Stimulated activated naive CD8-positive, alpha-beta T cell treated with anti-CD3 and anti-CD28 coated beads, Interleukin-15, amount 100 ng/mL, for 72 hours (primary cell): ENCODE measurements around the gene PNPLA6.

Experiments used
- ATAC-seq: fragments of 150-1000 bp; cut with Tn5 transposase; 2 replicates; pipeline ENCODE4 v1.10.0; 2021; ENCODE audit warnings: mild to moderate bottlenecking, moderate library complexity
- DNase-seq, 2 donors: peaks; one replicate each; pipeline ENCODE4 v3.0.0; 2021 to 2022
- H3K27ac Mint-ChIP-seq, 2 donors: one replicate each; pipeline ENCODE4 v1.8.0; 2022; ENCODE audit warnings: mild to moderate bottlenecking in 2 of 2, mixed read lengths in 2 of 2, moderate library complexity in 2 of 2
- H3K27me3 Mint-ChIP-seq: one replicate; pipeline ENCODE4 v1.8.0; 2022; ENCODE audit warnings: mixed read lengths
- H3K4me1 Mint-ChIP-seq: one replicate; pipeline ENCODE4 v1.8.0; 2022; ENCODE audit warnings: mild to moderate bottlenecking, mixed read lengths
- H3K4me3 Mint-ChIP-seq, 2 donors: one replicate each; pipeline ENCODE4 v1.8.0; 2022; ENCODE audit warnings: mild to moderate bottlenecking in 2 of 2, mixed read lengths in 2 of 2, moderate library complexity in 1 of 2
- H3K9me3 Mint-ChIP-seq, 2 donors: one replicate each; pipeline ENCODE4 v1.8.0; 2022; ENCODE audit warnings: mixed read lengths in 2 of 2

The PNPLA6 gene

GRCh38 chr19:7582446-7582845, 46.9 kb downstream of the PNPLA6 start:
- DNase-seq (no peak), ATAC-seq (no peak)
- Mint-ChIP-seq H3K4me3 (no peak overlapping the region), H3K9me3 (no peaks in the 10 kb centered on the region), H3K4me1 (no peaks in the 10 kb centered on the region), H3K27ac (no peak overlapping the region), H3K27me3 (peaks cover 4% of the 10 kb centered on the region)

DNA sequence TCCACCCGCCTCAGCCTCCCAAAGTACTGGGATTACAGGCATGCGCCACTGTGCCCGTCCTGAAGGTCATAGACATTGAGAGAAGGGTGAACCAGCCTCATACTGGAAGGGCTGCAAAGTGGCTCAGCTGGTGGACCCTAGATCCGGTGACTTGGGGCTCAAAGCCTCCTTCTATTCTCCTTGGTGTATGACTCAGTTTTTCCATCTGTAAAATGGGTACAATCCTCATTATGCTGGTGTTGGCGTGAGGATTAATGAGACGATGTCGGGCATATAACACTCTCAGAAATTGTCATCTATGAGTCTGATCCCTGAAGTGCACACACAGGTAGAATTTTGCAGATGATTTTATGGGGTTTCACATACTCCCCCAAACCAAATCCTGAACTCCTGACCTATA, 54.3 kb downstream of the PNPLA6 start:
- peaks cover 25% of the 10 kb centered on the region for H3K27me3 Mint-ChIP-seq
- H3K4me3 Mint-ChIP-seq: no peak overlapping the region
- H3K27ac Mint-ChIP-seq: no peak overlapping the region
- H3K4me1 Mint-ChIP-seq: no peaks in the 10 kb centered on the region
- H3K9me3 Mint-ChIP-seq: no peaks in the 10 kb centered on the region
- DNase-seq: no peak
- no peak for ATAC-seq

GRCh38 chr19:7590256-7590655, 54.7 kb downstream of the PNPLA6 start:
- H3K4me1 Mint-ChIP-seq: peaks cover 4% of the 10 kb centered on the region
- no peaks in the 10 kb centered on the region for H3K9me3 Mint-ChIP-seq
- peaks cover 29% of the 10 kb centered on the region for H3K27me3 Mint-ChIP-seq
- no peak overlapping the region for H3K4me3 Mint-ChIP-seq
- DNase-seq (no peak), ATAC-seq (no peak)
- H3K27ac Mint-ChIP-seq: no peak overlapping the region

DNA sequence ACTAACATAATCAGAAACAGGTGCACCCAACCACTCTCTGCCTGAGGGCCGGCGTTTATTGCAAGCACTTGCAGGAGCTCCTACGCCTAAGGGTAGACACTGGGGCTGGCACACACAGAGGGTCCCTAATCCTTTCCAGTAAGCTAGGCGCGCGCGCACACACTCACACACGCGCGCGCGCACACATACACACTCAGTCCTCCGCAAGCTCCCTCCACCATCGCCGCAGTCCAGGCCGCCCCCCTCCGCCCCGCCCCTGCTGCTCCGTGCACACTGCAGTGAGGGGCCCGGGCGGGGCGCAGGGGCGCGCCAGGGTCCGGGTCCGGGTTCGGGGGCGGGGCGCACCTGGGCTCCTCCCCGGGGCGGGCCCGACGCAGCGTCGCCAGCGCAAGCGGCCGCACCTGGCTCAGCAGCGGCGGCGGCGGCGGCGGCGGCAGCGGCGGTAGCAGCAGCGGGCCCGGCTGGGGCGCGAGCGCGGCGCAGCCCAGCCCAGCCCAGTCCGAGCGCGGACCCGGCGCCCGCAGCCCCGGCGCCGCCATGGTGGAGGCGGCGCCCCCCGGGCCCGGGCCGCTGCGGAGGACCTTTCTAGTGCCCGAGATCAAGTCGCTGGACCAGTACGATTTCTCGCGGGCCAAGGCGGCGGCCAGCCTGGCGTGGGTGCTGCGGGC, 60.1 kb downstream of the PNPLA6 start, which contains the start of gene CAMSAP3:
Gene CAMSAP3, plus strand, starts transcription at position 398 of the 668 bp plus-strand sequence. Its CDS starts 140 bp downstream, at position 538.
- H3K27me3 Mint-ChIP-seq: peaks cover 61% of the 10 kb centered on the region
- peaks cover 15% of the 10 kb centered on the region for H3K4me1 Mint-ChIP-seq
- H3K27ac Mint-ChIP-seq: peak within 1 kb of the TSS in 1 of 2 donors; percentile 31
- H3K4me3 Mint-ChIP-seq: peak within 1 kb of the TSS; percentile 76 to 86
- ATAC-seq (peak; percentile 90), DNase-seq (peak; percentile 37 to 55)
- peaks cover 0 to 1% of the 10 kb centered on the region in 2 donors for H3K9me3 Mint-ChIP-seq

GRCh38 chr19:7596211-7596937, 60.9 kb downstream of the PNPLA6 start:
- Mint-ChIP-seq H3K4me1 (peaks cover 15% of the 10 kb centered on the region), H3K27ac (no peak overlapping the region), H3K4me3 (peak overlapping the region; percentile 76 to 86), H3K9me3 (peaks cover 0 to 7% of the 10 kb centered on the region in 2 donors), H3K27me3 (peaks cover 61% of the 10 kb centered on the region)
- ATAC-seq (peak; percentile 29), DNase-seq (no peak)

- no peak overlapping the region for H3K27ac Mint-ChIP-seq
- no peak overlapping the region for H3K4me3 Mint-ChIP-seq
- peaks cover 0 to 7% of the 10 kb centered on the region in 2 donors for H3K9me3 Mint-ChIP-seq
- H3K27me3 Mint-ChIP-seq: peaks cover 66% of the 10 kb centered on the region
- DNase-seq (no peak), ATAC-seq (no peak)
- peaks cover 15% of the 10 kb centered on the region for H3K4me1 Mint-ChIP-seq
Observed at GRCh38 chr19:7597689-7598088, 62.2 kb downstream of the PNPLA6 start.

GRCh38 chr19:7598180-7598579, 62.7 kb downstream of the PNPLA6 start:
- Mint-ChIP-seq H3K4me3 (no peak overlapping the region), H3K27me3 (peaks cover 61% of the 10 kb centered on the region)
- no peak for ATAC-seq

GRCh38 chr19:7600721-7601120, 65.2 kb downstream of the PNPLA6 start:
- DNase-seq (no peak), ATAC-seq (no peak)
- peaks cover 56% of the 10 kb centered on the region for H3K27me3 Mint-ChIP-seq
- peak overlapping the region in 1 of 2 donors; percentile 72 for H3K27ac Mint-ChIP-seq
- H3K4me3 Mint-ChIP-seq: no peak overlapping the region
- peaks cover 0 to 12% of the 10 kb centered on the region in 2 donors for H3K9me3 Mint-ChIP-seq
- peaks cover 14% of the 10 kb centered on the region for H3K4me1 Mint-ChIP-seq

More at GRCh38 chr19:7598180-7598579, 62.7 kb downstream of the PNPLA6 start:
- Mint-ChIP-seq H3K4me1 (peaks cover 15% of the 10 kb centered on the region), H3K9me3 (peaks cover 0 to 7% of the 10 kb centered on the region in 2 donors), H3K27ac (no peak overlapping the region)
- no peak for DNase-seq

- no peak overlapping the region for H3K27ac Mint-ChIP-seq
- H3K9me3 Mint-ChIP-seq: peaks cover 0 to 13% of the 10 kb centered on the region in 2 donors
- H3K27me3 Mint-ChIP-seq: peaks cover 54% of the 10 kb centered on the region
- H3K4me1 Mint-ChIP-seq: peaks cover 6% of the 10 kb centered on the region
- ATAC-seq: no peak
- no peak for DNase-seq
- H3K4me3 Mint-ChIP-seq: no peak overlapping the region
Observed at GRCh38 chr19:7602240-7602934, 66.9 kb downstream of the PNPLA6 start.

GRCh38 chr19:7602935-7603497, 67.5 kb downstream of the PNPLA6 start:
- ATAC-seq: no peak
- Mint-ChIP-seq H3K4me1 (peaks cover 6% of the 10 kb centered on the region), H3K27me3 (peaks cover 48% of the 10 kb centered on the region), H3K4me3 (no peak overlapping the region), H3K27ac (no peak overlapping the region), H3K9me3 (peaks cover 0 to 13% of the 10 kb centered on the region in 2 donors)
- no peak for DNase-seq

DNA sequence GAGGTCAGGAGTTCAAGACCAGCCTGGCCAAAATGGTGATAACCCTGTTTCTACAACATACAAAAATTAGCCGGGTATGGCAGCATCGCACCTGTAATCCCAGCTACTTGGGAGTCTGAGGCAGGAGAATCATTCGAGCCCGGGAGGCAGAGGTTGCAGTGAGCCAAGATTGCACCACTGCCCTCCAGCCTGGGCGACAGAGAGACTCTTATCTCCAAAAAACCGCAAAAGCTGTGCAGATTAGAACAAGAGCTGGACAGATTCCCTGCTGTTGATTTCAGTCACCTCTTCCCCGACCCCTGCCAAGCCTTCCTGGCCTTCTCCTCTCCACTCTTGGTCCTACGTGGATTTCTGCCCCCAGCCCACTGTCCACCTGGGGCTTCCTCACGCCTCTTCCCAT, 68.4 kb downstream of the PNPLA6 start:
- Mint-ChIP-seq H3K4me3 (no peak overlapping the region), H3K27me3 (peaks cover 39% of the 10 kb centered on the region), H3K27ac (no peak overlapping the region), H3K9me3 (peaks cover 0 to 13% of the 10 kb centered on the region in 2 donors), H3K4me1 (peaks cover 6% of the 10 kb centered on the region)
- no peak for ATAC-seq
- no peak for DNase-seq

DNA sequence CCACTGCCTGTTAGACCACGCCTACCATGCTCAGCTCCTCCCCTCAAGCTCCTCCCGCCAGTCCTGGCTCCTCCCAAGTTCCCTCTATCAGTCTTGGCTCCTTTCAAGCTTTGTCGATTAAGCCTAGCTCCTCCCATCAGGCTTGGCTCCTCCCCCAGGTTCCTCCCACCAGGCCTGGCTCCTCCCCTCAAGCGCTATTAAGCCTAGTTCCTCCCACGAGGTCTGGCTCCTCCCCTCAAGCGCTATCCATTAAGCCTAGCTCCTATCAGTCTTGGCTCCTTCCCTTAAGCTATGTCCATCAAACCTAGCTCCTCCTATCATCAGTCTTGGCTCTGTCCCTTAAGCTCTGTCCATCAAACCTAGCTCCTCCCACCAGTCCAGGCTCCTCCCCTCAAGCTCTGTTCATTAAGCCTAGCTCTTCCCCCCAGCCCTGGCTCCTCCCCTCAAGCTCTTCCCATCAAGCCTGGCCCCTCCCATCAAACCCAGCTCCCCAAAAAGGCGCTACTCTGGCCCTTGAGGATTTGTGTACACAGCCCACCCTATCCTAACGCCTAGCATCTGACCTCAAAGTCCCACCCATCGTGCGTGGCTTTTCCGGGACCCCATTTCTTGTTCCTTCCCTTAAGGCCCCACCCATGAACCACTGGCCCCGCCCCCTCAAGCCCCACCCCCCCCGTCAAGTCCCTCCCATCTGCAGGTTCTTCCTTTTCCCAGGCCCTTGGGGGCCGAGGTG, 70.1 kb downstream of the PNPLA6 start:
- peak; percentile 62 for ATAC-seq
- DNase-seq: peak in 1 of 2 donors; percentile 31
- Mint-ChIP-seq H3K27ac (no peak overlapping the region), H3K27me3 (peaks cover 38% of the 10 kb centered on the region), H3K9me3 (peaks cover 0 to 12% of the 10 kb centered on the region in 2 donors), H3K4me1 (peaks cover 6% of the 10 kb centered on the region), H3K4me3 (no peak overlapping the region)

GRCh38 chr19:7606289-7606688, 70.8 kb downstream of the PNPLA6 start:
- Mint-ChIP-seq H3K27ac (no peak overlapping the region), H3K4me3 (no peak overlapping the region), H3K27me3 (peaks cover 38% of the 10 kb centered on the region), H3K4me1 (peaks cover 6% of the 10 kb centered on the region), H3K9me3 (peaks cover 0 to 7% of the 10 kb centered on the region in 2 donors)
- ATAC-seq (no peak), DNase-seq (no peak)

DNA sequence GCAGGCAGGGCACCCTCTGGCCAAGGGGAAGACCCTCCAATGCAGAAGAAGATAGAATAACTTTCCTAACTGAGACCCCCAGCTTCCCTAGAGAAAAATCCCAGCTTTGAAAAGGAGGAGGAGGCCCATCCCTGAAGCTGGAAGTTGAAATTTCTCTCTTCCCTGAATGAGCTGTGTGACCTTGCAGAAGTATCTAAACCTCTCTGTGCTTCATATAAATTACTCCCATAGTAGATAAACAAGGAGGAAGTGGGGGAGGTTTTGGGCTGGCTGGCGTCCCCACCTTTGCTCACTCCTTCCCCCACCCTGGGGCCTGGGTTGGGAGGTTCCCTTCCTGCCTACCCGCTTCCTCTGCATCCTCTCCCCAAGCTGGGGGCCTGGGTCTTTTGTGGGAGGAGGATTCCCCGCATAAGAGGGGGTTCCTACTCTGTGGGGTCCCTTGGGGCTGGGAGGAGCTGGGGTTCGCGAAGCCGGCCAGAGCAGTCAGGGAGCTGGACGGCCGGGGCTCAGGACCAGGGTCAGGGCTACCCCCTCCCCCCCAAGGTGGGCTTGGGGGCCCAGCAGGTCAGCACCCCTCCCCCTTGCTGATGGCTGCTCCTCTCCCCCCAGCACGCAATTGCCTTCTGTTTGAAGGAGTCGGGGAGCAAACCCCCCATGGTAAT, 71.8 kb downstream of the PNPLA6 start:
- Mint-ChIP-seq H3K4me1 (peaks cover 6% of the 10 kb centered on the region), H3K4me3 (no peak overlapping the region), H3K27ac (no peak overlapping the region), H3K27me3 (peaks cover 32% of the 10 kb centered on the region), H3K9me3 (peaks cover 0 to 7% of the 10 kb centered on the region in 2 donors)
- no peak for DNase-seq
- ATAC-seq: no peak
